A673 (cell line): ENCODE measurements around the gene OR2T34. TPM values are rescaled to one million over a fixed set of nuclear protein-coding genes. Genes with fewer than 3 reads are reported as not detected.

ENCODE experiments used
- BruUV-seq: library from RNA; stranded (reverse); fragments of 400-500 nt; replicated peaks from 2 replicates; lab custom pipeline; 2021; lab: Mats Ljungman, UMichigan
- CTCF ChIA-PET: fragments of 300-600 bp; sonication (Branson Sonifier 250); formaldehyde crosslinking; loops from one replicate; lab custom pipeline; 2022; ENCODE audit warnings: antibody characterized with exemption; lab: Charles Lee
- POLR2A ChIA-PET: fragments of 300-600 bp; sonication (Branson Sonifier 250); formaldehyde crosslinking; loops from one replicate; lab custom pipeline; 2022; ENCODE audit warnings: antibody characterized with exemption; ENCODE audit not compliant: low non-redundant PET; lab: Charles Lee
- DNase-seq: peaks from one replicate; pipeline ENCODE4 v3.0.0-alpha.2; 2015; ENCODE audit warnings: low spot score
- H3K27ac ChIP-seq: fragments of 200-600 bp; sonication (generic); 2 replicates; pipeline ENCODE4 v1.5.1; 2016; ENCODE audit warnings: mixed run types, low read depth, mild to moderate bottlenecking, mixed read lengths, antibody characterized with exemption, low read length; ENCODE audit not compliant: poor library complexity, severe bottlenecking
- H3K27me3 ChIP-seq: fragments of 200-600 bp; sonication (generic); replicated peaks from 2 replicates; pipeline ENCODE4 v1.6.1; 2017; ENCODE audit warnings: mixed run types, low read depth, mild to moderate bottlenecking, mixed read lengths, antibody characterized with exemption, low read length; ENCODE audit not compliant: insufficient read depth, poor library complexity
- H3K36me3 ChIP-seq: fragments of 200-600 bp; sonication (generic); 2 replicates; pipeline ENCODE4 v1.6.1; 2016; ENCODE audit warnings: mixed run types, mild to moderate bottlenecking, mixed read lengths, antibody characterized with exemption, low read length; ENCODE audit not compliant: insufficient read depth, poor library complexity, severe bottlenecking
- H3K4me1 ChIP-seq: fragments of 200-600 bp; sonication (generic); 2 replicates; pipeline ENCODE4 v1.6.1; 2017; ENCODE audit warnings: mixed run types, mild to moderate bottlenecking, mixed read lengths, antibody characterized with exemption, low read length; ENCODE audit not compliant: insufficient read depth, poor library complexity, severe bottlenecking
- H3K4me3 ChIP-seq: fragments of 200-600 bp; sonication (generic); 2 replicates; pipeline ENCODE4 v1.5.1; 2016; ENCODE audit warnings: low read depth, mixed run types, mild to moderate bottlenecking, mixed read lengths, low read length; ENCODE audit not compliant: poor library complexity, severe bottlenecking
- H3K9me3 ChIP-seq: fragments of 200-600 bp; sonication (generic); 2 replicates; pipeline ENCODE4 v1.6.1; 2016; ENCODE audit warnings: mixed run types, low read depth, mild to moderate bottlenecking, mixed read lengths, antibody characterized with exemption, low read length; ENCODE audit not compliant: poor library complexity, severe bottlenecking
- EZH2 ChIP-seq: fragments of 200-600 bp; sonication (generic); IDR thresholded peaks from 2 replicates; pipeline ENCODE4 v1.6.1; 2017; ENCODE audit warnings: borderline replicate concordance, low read depth, mild to moderate bottlenecking, mixed read lengths, antibody characterized with exemption, low read length; ENCODE audit not compliant: poor library complexity, severe bottlenecking
- intact Hi-C: fragments of 100-400 bp; cut with micrococcal nuclease; formaldehyde crosslinking; loops from one replicate; pipeline ENCODE4 v1.10.0; 2022; ENCODE audit not compliant: unreplicated experiment
- total RNA-seq: library from RNA; stranded (reverse); gene quantifications from 2 replicates; pipeline ENCODE4 v1.2.3, GENCODE V29; 2021
- TF ChIP-seq, protein P1 (sequence below): fragments of 300-800, 200-600 bp; sonication (generic); conservative IDR thresholded peaks from 2 replicates; pipeline ENCODE4 v1.5.1; 2017; ENCODE audit warnings: low read depth, mild to moderate bottlenecking, antibody characterized with exemption, low read length, moderate library complexity, mixed read lengths

OR2T34 gene
- total RNA-seq, 1 experiment from 2014 or later, result not detected

DNA sequence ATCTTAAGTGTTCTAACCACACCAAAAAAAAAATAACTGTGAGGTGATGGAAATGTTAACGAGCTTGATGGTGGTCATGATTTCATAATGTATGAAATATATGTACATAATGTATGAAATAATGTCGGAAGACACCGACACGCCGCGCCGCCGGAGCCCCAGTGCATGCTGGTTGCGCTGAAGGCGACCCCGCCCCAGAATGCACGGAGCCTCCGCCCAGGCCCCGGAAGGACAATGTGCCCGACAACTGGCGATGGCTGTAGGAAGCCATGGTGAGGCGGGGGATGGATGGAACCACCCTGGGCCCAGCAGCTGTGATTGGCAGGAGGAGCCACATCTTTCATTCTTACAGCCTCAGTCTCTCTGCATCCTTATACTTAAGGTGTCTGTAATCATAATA is 15.5 kb upstream of the OR2T34 start:
- H3K36me3 ChIP-seq, result no peaks in the 10 kb centered on the region
- H3K27me3 ChIP-seq, result no peaks in the 10 kb centered on the region
- BruUV-seq, result no TSS peak
- ChIA-PET POLR2A (no interaction called here), CTCF (interaction anchor here (0.5 kb wide), 1 partner anchor 86 kb away, joined by 3 read pairs; no protein-coding TSS in a partner anchor)
- H3K4me3 ChIP-seq, result no peak overlapping the region
- intact Hi-C loops, result no loop called here
- no peak for DNase-seq
- H3K9me3 ChIP-seq, result no peaks in the 10 kb centered on the region
- no peak overlapping the region for H3K27ac ChIP-seq
- TF ChIP-seq EZH2, result no peak
- TF ChIP-seq, protein P1, sequence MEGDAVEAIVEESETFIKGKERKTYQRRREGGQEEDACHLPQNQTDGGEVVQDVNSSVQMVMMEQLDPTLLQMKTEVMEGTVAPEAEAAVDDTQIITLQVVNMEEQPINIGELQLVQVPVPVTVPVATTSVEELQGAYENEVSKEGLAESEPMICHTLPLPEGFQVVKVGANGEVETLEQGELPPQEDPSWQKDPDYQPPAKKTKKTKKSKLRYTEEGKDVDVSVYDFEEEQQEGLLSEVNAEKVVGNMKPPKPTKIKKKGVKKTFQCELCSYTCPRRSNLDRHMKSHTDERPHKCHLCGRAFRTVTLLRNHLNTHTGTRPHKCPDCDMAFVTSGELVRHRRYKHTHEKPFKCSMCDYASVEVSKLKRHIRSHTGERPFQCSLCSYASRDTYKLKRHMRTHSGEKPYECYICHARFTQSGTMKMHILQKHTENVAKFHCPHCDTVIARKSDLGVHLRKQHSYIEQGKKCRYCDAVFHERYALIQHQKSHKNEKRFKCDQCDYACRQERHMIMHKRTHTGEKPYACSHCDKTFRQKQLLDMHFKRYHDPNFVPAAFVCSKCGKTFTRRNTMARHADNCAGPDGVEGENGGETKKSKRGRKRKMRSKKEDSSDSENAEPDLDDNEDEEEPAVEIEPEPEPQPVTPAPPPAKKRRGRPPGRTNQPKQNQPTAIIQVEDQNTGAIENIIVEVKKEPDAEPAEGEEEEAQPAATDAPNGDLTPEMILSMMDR, result no peak
- no peaks in the 10 kb centered on the region for H3K4me1 ChIP-seq

DNA sequence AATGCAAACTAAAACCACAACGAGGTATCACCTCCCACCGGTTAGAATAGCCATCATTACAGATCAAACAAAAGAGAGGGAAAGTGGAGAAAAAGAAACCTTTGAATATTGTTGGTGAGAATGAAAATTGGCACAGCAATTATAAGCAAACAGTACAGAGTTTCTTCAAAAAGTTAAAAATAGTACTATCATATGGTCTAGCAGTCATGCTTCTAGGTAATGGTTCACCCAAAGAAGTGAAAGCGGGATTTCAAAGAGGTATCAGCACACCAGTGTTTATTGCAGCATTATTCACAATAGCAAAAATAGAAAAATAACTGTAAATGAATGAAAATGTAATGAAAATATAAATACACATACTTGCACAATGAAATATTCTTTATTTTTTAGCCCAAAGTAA is 14.8 kb upstream of the OR2T34 start:
- intact Hi-C loops, result no loop called here
- CTCF ChIA-PET, result no interaction called here
- no peaks in the 10 kb centered on the region for H3K9me3 ChIP-seq
- H3K4me1 ChIP-seq, result no peaks in the 10 kb centered on the region
- H3K36me3 ChIP-seq, result no peaks in the 10 kb centered on the region
- no peak overlapping the region for H3K4me3 ChIP-seq
- H3K27ac ChIP-seq, result no peak overlapping the region
- DNase-seq, result no peak
- no peaks in the 10 kb centered on the region for H3K27me3 ChIP-seq
- TF ChIP-seq EZH2, result no peak
- TF ChIP-seq, protein P1, result no peak
- POLR2A ChIA-PET, result no interaction called here
- no TSS peak for BruUV-seq

DNA sequence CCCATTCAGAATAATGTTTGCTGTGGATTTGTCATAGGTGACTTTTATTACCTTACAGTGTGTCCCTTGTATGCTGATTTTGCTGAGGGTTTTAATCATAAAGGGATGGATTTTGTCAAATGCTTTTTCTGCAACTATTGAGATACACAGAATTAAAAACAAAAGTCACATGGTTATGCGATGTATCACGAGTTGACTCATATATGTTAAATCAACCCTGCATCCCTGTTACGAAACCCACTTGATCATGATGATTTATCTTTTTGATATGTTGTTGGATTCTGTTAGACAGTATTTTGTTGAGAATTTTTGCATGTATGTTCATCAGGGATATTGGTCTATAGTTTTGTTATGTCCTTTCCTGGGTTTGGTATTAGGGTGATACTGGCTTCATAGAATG is 10.7 kb upstream of the OR2T34 start:
- Histone ChIP-seq H3K27ac (no peak overlapping the region), H3K9me3 (no peaks in the 10 kb centered on the region), H3K36me3 (no peaks in the 10 kb centered on the region), H3K4me1 (no peaks in the 10 kb centered on the region), H3K4me3 (no peak overlapping the region), H3K27me3 (no peaks in the 10 kb centered on the region)
- no peak for DNase-seq
- POLR2A ChIA-PET, result no interaction called here
- intact Hi-C loops, result no loop called here
- no peak for TF ChIP-seq EZH2
- TF ChIP-seq, protein P1, result no peak
- CTCF ChIA-PET, result no interaction called here
- no TSS peak for BruUV-seq
